GM23338 (cell line): ENCODE data around the gene DNASE1L2.

Experiments
- CTCF ChIP-seq, 2 experiments: fragments of 200-600 bp in 1 of 2; sonication (generic) in 1 of 2; conservative IDR thresholded peaks; 2 replicates each; pipeline versions ENCODE4 v1.5.1 to v1.6.1; 2016 to 2017; ENCODE audit warnings: antibody characterized with exemption in 2 of 2, low read depth in 2 of 2, mild to moderate bottlenecking in 2 of 2, moderate library complexity in 1 of 2
- ETS1 ChIP-seq: IDR thresholded peaks from 2 replicates; pipeline ENCODE4 v1.6.1; 2016; ENCODE audit warnings: antibody characterized with exemption
- EZH2 ChIP-seq: fragments of 200-600 bp; sonication (generic); IDR thresholded peaks from one replicate; pipeline ENCODE4 v1.8.0; 2017; ENCODE audit warnings: antibody characterized with exemption, mild to moderate bottlenecking, low read depth; ENCODE audit not compliant: unreplicated experiment
- EZH2phosphoT487 ChIP-seq: fragments of 200-600 bp; sonication (generic); IDR thresholded peaks from one replicate; pipeline ENCODE4 v1.8.1; 2018; ENCODE audit warnings: antibody characterized with exemption; ENCODE audit not compliant: unreplicated experiment
- JUNB ChIP-seq: IDR thresholded peaks from one replicate; pipeline ENCODE4 v1.6.1; 2016; ENCODE audit warnings: antibody characterized with exemption; ENCODE audit not compliant: unreplicated experiment
- POLR2AphosphoS5 ChIP-seq: IDR thresholded peaks from 2 replicates; pipeline ENCODE4 v1.6.1; 2016; ENCODE audit warnings: antibody characterized with exemption, low read depth
- REST ChIP-seq: IDR thresholded peaks from one replicate; pipeline ENCODE4 v1.6.1; 2018; ENCODE audit warnings: antibody characterized with exemption; ENCODE audit not compliant: unreplicated experiment

GRCh38 chr16:2194852-2195321 lies 41.4 kb upstream of the DNASE1L2 start:
- TF ChIP-seq CTCF (conservative IDR thresholded peaks at IDR 0.05; ENCODE audit: low read depth in 2 of 2) (peak; percentile 64 to 96), POLR2AphosphoS5 (no peak), EZH2 (no peak), REST (no peak), EZH2phosphoT487 (no peak), JUNB (no peak), ETS1 (no peak)
